T-helper 2 cell treated with Interferon-gamma antibody and Interleukin-4, amounts not matched to agents 100 ng/mL and 5 ng/mL, for 36 hours (primary cell): Measurements from ENCODE around the gene ADM2. TPM values are rescaled to one million over a fixed set of nuclear protein-coding genes. Genes with fewer than 3 reads are reported as not detected.

ENCODE experiments used
- intact Hi-C: fragments of 100-400 bp; cut with micrococcal nuclease; formaldehyde crosslinking; loops from one replicate; pipeline ENCODE4 v1.15.1; 2023
- total RNA-seq: library from RNA; stranded (reverse); gene quantifications from 2 replicates; pipeline ENCODE4 v1.2.3, GENCODE V29; 2022

Gene ADM2
- total RNA-seq, 1 donor from 2014 or later: 2.5 TPM

DNA sequence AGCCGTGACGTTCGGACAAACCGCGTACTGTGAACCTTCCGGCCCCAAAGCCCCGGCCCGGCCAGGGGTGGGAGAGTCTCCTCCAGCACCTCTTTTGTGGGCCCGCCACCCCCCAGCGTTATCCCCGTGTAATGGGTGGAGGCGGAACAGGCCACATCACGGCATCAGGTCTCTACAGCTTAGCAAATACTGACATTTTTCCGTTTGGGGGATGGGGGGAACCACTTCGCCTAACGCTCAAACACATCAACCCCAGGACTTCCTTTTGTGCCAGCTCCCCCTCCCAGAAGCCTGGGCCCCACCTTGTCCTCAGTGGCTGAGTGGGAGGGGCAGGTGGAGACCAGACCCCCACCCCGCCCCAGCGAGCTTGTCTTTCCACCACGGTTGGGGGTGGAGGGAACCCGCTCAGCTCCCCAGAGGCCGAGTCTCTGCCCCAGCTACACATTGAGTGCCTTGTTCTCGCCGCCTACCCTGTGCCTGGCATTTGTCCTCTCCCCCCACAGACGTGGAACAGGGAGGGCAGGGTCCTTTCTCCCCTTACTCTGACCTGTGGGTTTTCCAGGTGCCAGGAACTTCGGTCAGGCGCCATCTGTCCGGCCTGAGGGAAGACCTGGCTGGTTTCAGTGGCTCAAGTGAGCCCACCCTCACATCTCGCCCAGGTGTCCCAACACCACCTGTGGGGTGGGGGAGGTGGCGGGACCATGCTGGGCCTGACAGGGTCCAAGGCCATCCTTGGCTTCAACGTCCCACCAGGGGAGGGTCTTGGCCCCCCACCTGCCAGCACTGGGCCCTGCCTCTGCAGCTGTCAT, 36.1 kb upstream of the ADM2 start:
- intact Hi-C loops: no loop called here

DNA sequence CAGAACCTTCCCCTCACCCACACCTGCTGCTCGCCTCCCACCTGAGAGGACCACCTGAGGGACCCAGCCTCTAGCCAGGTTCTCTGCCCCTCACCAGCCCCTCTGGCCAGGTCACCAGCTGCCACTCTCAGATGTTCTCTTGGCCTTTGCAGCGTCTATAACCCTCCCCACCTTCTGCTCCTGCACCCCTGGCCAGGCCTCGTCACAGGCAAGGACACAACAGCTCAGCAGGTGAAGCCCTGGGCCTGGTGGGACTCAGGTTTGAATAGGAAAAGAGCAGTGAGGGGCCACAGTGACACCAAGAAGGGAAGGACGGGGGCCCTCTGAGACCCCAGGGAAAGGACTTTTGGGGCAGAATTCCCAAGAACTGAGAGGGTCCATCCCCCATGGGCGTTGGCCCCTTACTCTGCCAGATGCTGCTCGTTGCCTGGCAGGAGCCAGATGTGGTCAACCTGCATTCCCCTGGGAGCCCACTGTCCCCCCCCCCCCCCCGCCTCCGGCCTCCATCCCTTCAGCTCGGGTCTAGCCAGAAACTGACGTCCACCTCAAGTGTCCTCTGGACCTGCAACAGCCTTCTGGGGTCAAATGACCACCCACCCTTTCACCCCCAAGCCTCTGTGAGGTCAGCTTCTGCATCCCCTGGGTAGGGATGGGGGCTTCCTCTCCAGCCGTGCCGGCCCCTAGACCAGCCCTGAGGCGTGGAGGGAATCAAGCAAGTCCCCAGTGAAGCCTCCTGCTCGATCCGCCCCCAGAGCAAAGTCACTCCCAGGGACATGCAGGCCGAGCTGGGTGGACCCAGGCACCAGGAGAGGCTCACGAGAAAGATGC, 35.2 kb upstream of the ADM2 start:
- intact Hi-C loops: no loop called here

DNA sequence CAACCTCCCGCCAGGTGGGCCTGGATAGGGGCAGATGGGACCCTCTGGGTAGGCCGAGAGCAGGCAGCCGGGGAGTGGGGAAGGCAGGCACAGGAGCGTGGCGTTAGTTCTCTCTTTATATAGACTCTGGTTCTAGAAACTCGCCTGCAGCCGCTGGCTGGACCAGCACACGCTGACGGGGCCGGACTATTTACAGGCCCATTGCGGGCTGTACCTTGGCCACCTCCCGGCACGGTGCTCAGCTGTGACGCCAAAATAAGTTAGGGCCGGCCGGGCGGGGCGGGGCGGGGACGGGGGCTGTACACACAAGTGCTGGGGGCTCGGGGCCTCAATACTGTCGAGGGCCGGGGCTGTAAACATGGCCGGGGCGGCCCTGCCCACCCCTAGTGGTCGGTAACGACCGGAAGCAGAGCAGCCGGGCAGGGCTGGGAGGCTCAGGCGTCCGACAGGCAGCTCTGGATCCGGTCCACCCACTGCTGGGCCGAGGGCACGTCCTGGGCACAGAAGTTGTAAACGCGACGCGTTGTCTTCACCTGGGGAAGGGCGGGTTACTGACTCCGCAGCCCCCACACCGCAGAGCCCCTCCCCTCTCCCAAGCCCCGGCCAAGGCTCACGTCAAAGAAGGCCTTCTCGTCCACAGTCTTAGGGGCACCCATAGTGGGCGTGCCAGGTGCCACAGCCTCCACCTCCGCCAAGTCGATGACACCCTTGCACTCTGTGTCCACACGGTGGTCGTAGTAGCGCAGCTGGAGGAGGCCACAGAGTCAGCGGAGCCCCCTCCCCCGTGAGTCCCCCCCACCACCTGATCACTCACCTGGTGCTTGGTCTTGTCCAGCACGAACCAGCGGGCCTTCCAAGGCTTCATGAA, 34.4 kb upstream of the ADM2 start:
- intact Hi-C loops: no loop called here

DNA sequence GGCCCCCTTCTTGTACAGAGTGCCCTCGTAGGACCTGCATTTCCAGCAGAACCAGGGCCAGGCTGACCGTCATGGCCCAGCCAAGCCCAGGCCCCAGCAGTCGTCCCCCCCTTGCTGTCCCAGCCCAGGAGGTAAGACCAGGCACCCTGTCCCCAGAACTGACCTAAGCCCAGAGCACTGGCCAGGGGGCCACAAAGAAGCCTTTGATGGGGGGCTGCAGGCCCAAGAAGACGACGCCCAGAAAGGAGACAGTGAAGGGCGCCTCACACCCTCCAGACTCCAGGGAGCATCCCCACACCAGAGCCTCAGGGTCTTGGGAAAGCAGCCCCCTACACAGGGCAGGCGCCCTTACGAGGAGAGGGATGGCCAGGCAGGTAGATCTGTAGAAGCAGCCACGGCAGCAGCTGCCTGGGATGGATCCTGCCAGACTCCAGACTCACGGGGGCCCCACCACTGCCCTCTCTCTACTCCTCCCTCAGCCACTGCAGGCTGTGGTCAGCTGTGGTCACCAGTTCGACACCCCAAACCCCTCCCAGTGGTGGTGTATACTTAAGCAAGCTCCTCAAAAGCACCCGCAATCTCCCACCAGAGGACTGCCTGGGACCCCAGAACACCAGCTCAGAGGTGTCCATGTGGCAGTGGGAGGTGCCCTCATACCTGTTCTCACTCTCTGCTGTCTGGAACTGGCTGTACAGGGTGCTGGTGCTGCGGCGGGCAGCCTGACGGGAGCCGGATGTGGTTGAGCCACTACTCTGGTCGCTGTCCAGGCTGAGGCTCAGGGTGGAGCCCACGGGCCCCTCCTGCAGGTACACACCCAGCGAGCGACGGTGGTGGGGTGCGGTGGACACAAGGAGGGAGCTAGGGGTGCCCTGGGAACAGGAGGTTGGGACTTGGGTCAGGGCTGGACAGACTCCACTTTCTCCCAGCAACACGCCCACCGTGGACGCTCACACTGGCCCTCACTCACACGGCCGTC, 33.5 kb upstream of the ADM2 start:
- intact Hi-C loops: no loop called here

DNA sequence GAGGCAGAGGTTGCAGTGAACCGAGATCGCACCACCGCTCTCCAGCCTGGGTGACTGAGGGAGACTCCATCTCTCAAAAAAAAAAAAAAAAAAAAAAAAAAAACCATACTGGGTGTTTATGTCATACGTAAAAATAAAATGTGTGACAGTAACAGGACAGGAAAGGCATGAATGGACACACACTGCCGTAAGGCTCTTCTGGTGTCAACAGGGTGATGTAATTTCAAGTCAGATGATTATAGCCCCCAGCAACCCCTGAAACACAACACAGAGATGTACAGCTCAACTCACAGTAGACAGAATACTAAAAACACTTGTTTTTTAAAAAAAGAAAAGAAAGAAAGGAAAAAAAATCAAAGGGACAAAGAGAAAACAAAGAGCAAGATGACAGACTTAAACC, 28.7 kb upstream of the ADM2 start:
- intact Hi-C loops: no loop called here

DNA sequence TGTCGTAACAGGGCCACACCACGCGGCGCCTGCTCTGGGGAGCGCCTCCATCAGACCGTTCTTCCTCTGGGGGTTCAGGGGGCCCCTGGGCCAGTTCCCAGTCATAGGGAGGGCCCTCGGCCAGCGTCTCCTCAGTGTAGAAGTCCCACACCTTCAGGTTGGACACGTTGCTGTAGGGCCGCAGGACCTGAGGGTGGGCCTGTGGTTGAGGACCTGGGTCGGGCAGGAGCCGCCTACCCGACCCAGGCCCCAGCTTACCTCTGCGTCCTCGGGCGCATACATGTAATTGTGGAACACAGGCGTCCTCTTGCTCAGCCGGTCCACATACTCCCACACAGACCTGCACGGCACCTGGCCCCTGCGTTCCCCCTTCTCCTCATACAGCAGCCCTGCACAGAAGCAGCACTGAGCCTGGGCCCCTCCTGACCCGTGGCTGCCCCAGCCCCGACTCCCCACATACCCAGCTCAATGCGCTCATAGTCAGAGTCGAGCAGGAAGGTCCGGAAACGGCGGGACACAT, 26.7 kb upstream of the ADM2 start:
- intact Hi-C loops: no loop called here

DNA sequence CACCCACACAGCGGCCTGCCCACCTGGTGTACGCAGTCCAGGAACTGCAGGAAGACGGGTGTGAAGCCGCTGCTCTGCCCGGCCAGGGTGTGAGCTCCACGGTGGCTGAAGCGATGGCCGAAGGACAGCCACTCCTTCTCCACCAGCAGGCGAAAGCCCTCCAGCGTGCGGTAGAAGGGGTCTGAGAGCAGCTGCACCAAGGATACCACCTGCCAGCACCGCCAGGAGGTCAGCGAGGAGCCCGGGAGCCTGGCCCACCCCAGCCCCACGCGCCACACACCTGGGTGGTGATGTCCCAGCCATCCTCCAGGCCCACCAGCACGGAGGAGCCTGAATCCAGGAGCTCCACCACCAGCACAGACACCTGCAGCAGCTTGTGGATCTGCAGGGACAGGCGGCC, 26.1 kb upstream of the ADM2 start:
- intact Hi-C loops: no loop called here

DNA sequence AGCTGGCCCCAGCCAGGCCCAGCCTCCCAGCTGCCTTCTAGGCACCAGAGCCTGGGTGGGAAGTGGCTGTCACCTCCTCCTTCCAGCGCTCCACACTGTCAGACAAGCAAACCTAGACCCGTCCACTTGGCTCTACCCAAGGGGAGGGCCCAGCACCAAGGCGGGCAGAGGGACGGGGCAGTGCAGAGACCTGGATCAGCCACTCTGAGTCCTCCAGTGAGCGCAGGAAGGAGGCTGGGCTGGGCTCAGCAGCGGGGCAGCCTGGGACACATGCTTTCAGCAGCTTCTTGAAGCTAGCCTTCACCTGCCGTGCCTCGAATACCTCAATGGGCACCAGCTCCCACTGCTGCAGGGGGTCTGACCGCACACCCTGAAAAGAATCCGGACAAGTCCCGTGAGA, 25.3 kb upstream of the ADM2 start:
- intact Hi-C loops: no loop called here

DNA sequence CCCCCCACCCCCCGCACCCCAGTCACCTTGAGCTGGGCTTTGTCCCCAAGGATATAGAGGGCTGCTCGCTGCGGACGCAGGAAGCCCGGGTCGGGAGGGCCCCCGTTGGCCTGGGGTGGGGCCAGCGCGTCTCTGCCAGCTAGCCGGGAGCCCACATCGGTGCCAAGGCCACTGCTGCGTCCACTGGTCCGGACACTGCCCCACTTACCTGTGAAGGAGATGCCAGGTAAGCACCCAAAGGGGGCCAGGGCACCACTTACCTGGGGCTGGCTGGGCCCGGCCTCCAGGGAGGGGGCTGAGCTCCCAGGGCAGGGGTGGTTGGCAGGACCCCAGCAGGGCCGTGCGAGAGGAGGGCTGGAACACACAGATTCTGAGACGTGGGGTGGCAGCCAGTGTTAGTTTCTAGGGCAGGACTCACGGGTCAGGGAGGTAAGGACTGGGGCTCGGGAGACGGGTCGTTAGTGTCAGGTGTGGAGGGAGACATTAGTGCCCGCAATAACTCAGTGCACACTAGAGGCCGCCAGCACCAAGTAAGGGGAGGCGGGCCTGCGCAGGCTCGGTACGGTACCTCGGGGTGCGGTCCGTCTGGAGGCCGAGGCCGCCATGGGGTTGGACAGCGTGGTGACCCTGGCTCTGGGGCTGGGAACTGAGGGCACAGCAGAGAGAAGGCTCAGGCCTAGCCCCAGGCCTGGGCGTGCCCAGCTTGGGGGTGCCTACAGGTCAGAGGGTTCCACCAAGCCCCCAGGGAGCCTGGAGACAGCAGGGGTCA, 24.7 kb upstream of the ADM2 start:
- intact Hi-C loops: no loop called here

DNA sequence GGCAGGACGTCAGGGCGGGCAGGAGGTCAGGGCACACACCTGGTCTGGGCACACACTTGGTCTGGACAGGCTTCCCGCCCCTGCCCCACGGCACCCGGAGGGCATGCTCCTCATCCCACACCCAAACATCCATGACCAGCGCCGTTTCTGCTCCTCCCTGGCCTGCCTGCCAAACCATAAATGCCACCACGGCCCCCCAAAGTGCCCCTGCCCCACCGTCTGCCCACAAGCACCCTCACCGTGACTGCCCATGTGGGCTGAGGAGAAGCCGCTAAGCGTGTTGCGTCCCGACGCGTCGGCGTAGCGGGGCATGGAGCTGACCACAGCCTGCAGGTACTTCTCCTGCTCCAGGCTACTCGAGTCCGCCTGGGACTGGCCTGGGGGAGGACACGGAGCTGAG, 22.3 kb upstream of the ADM2 start:
- intact Hi-C loops: no loop called here

DNA sequence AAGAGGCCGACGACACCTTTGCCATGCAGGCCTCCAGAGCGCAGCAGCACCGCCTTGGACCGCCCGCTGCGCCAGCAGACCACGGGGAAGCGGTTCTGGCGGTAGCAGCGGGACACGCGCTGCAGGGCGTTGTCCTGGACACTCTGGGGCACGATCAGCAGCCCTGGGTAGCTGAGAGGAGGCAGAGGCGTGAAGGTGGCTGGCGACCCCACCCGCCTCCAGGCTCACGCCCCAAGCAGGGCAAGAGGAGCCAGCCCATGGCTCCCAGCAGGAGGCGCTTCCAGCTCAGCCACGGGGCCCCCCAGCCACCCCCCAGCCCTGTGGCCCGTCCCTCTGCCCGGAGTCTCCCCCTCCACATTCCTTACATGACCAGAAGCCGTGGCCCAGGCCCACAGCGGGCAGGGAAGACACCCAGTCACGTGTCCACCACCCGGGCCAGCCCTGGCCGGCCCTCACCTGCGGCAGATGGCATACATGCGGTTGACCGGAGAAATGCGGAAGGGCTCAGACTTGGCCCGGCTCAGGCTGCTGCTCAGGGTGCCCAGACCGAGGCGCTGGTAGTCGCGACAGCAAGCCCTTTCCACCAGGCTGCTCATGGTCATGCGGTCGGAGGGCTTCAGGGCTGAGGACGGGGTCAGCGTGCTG, 21.7 kb upstream of the ADM2 start:
- intact Hi-C loops: no loop called here

DNA sequence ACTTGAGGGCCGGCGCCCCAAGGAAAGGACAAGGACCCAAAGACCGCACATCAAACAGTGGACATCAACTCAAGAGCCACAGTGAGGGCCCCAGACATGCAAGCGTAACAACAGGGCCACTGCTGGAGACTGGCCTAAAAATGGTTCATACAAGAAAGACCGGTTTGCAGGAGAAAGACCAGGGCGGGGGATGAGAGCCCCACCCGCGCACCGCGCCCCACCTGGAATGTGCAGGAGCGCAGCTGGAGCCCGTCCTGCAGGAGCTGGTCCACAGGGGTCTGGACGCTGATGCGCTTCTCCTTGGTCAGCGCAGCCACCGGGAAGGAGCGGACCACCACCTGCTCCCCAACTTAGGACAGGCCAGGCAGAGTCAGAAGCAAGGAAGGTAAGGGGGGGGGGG, 20.4 kb upstream of the ADM2 start:
- intact Hi-C loops: no loop called here

DNA sequence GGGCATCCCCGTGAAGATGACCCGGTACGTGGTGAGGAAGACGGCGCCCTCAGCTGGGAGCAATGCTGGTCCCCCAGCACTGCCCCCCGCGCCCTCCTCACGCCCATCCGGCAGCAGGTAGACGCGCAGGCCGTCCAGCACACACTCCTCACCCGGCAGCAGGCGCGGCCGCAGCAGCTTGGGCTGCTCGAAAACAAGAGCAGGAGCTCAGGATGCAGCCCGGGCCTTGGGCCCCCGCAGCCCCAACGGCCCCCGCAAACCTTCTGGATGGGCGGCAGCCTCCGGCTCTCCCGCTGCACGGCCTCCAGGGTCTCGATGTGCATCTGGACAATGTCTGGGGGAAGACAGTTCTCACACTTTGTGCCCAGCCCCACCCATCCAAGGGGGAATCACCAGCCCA, 19.8 kb upstream of the ADM2 start:
- intact Hi-C loops: no loop called here

DNA sequence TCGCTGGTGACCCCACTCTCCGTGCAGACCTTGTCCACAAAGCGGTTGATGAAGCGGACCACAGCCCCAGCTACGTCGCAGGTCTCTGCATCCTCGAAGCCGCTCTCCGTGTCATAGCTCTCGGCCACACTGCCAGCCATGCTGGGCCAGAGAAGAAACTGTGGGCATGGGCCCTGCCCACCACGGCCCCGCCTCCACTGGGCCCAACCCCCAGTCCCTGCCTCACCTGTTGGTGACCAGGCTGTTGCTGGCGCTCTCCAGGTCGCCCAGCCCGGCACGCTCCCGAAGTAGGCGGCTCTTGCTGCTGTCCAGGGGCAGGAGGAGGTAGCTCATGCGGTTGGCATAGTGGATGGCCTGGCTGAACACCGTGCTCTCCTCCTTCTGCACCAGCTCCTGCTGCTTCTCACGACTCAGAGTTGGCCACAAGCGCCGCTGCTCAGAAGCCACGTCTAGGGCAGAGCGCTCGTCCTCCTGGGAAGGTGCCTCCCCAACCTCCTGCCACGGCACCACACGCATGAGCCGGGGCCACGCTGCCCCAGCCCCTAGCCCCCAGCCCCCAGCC, 19.3 kb upstream of the ADM2 start:
- intact Hi-C loops: no loop called here

DNA sequence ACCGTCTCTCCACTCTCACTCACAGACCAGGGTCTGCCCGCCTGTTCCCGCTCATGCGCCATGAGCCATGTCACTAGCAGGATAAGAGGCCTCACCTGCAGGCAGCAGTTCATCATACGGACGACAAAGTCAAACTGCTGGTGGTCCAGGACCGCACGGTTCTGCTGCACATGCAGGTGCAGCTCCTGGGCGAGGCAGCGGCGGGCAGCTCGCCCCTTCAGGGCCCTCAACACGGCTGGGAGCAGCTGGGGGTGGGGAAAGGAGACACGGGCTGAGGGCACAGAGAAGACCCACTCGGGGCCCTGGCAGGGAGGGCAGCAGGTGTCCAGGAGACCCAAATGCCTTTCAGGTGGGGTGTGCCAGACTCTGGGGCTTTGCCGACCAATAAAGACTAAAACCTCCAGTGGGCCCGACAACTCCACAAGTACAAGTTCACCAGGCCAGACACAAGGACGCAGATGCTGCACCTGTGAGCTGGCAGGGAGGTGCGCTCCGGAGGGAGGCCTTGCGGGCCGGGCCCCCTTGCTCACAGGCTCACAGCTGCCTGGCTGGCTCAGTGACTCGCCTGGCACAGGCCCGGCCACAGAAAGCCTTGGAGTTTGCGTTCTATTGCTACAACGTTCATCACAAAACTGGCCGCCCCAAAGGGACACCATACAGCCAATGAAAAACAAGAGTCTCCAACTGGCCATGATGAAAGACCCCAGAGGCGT, 18.0 kb upstream of the ADM2 start:
- intact Hi-C loops: no loop called here

DNA sequence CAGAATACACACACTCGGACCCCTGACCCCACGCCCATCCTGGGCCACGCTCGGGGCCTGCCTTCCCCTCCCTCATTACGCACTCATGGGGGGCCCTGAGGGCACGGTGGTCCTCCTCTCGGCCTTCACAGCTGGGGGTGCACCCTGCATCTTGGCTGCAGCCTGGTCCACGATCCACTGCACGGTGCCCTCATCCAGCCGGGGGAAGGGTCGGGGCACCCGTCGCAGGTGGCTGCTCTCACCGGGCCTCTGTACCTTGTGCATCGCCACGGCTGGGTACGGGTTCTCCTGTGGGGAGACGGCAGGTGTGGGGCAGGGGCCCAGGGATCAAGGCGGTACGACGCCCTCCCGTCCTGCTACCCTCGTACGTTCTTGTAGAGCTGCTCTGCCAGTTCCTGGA, 16.9 kb upstream of the ADM2 start:
- intact Hi-C loops: no loop called here

DNA sequence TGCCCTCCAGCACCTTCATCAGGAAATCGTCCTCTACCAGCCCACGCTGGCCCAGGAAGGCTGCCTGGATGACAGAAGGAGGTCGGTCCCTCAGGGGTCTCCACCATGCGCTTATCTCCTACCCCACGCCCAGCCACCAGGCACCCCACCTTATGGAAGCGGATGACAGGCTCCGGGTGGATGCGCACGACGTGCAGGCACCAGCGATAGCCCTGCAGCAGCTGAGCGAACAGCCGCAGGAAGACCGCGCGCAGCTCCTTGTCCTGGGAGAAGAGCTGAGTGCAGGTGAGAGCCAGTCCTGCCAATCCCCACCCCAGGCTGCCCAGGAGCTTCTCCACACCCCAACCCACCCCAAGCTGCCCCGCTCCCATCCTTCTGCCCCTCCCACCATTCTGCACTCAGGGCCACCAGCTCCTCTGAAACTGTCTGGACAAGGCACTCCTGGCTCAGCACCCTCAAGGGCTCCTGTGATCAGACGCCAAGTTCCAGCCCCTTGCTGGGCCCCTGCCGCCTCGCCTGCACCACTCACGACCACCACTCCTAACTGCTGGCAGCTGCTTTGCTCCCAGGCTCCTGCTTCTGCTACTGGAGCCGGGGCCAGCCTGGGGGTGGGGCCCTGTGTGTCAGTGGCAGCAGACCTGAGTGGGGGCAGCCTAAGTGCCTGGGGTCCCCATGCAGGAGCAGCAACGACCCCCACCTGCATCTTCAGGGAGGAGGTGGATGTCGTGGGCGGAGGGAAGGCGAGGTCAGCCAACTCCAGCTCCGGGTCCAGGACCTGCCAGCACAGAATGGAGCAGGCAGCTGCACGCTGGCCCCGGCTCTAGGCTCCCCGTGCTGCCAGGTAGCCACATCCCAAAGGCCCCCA, 16.0 kb upstream of the ADM2 start:
- intact Hi-C loops: no loop called here
